DND-41 (cell line): ENCODE results near the gene KIAA1755.

Experiments used
- ATAC-seq: fragments of 200-7000 bp; cut with Tn5 transposase; 3 replicates; pipeline ENCODE4 v1.9.1; 2021; ENCODE audit warnings: low read depth; ENCODE audit not compliant: insufficient read depth
- DNase-seq: peaks from one replicate; pipeline ENCODE4 v3.0.0-alpha.2; 2020
- H2AFZ ChIP-seq: 2 replicates; pipeline ENCODE4 v1.6.0; 2012; ENCODE audit warnings: low read depth, low read length
- H3K27ac ChIP-seq: 2 replicates; pipeline ENCODE4 v1.5.1; 2012; ENCODE audit warnings: low read length, inconsistent platforms
- H3K27me3 ChIP-seq: fragments of 200-600 bp; sonication (generic); 2 replicates; pipeline ENCODE4 v1.6.0; 2012; ENCODE audit warnings: low read length, mild to moderate bottlenecking, inconsistent platforms; ENCODE audit not compliant: insufficient read depth, poor library complexity
- H3K36me3 ChIP-seq: 2 replicates; pipeline ENCODE4 v1.5.1; 2012; ENCODE audit warnings: low read length, inconsistent platforms; ENCODE audit not compliant: insufficient read depth
- H3K4me1 ChIP-seq: 2 replicates; pipeline ENCODE4 v1.5.1; 2012; ENCODE audit warnings: mild to moderate bottlenecking, low read length; ENCODE audit not compliant: insufficient read depth
- H3K4me2 ChIP-seq: 2 replicates; pipeline ENCODE4 v1.6.0; 2012; ENCODE audit warnings: mild to moderate bottlenecking, moderate library complexity, low read length, inconsistent platforms; ENCODE audit not compliant: insufficient read depth
- H3K4me3 ChIP-seq, 2 experiments: fragments of 200-600 bp in 1 of 2; shearing (Covaris generic) in 1 of 2; 2 replicates each; pipeline ENCODE4 v1.5.1; 2012 to 2016; ENCODE audit warnings: inconsistent platforms in 2 of 2, low read length in 2 of 2, mild to moderate bottlenecking in 2 of 2, low read depth in 1 of 2, moderate library complexity in 1 of 2
- H3K79me2 ChIP-seq: 2 replicates; pipeline ENCODE4 v1.6.0; 2012; ENCODE audit warnings: low read length, inconsistent platforms; ENCODE audit not compliant: insufficient read depth
- H3K9ac ChIP-seq: 2 replicates; pipeline ENCODE4 v1.6.0; 2012; ENCODE audit warnings: low read depth, mild to moderate bottlenecking, inconsistent platforms, low read length, moderate library complexity
- H3K9me3 ChIP-seq: 2 replicates; pipeline ENCODE4 v1.5.1; 2012; ENCODE audit warnings: low read length, moderate library complexity, mild to moderate bottlenecking, inconsistent platforms; ENCODE audit not compliant: insufficient read depth, severe bottlenecking
- H4K20me1 ChIP-seq: 2 replicates; pipeline ENCODE4 v1.6.0; 2012; ENCODE audit warnings: low read length; ENCODE audit not compliant: insufficient read depth
- EZH2 ChIP-seq: IDR thresholded peaks from 3 replicates; pipeline ENCODE4 v1.6.1; 2012; ENCODE audit warnings: borderline replicate concordance, low read depth, mild to moderate bottlenecking, moderate library complexity, low read length, inconsistent platforms; ENCODE audit not compliant: severe bottlenecking
- TF ChIP-seq, protein P1 (sequence below): IDR thresholded peaks from 2 replicates; pipeline ENCODE4 v1.5.1; 2012; ENCODE audit warnings: borderline replicate concordance, low read length, moderate library complexity, mild to moderate bottlenecking; ENCODE audit not compliant: poor library complexity, severe bottlenecking; ENCODE audit errors: extremely low read depth

The KIAA1755 gene

DNA sequence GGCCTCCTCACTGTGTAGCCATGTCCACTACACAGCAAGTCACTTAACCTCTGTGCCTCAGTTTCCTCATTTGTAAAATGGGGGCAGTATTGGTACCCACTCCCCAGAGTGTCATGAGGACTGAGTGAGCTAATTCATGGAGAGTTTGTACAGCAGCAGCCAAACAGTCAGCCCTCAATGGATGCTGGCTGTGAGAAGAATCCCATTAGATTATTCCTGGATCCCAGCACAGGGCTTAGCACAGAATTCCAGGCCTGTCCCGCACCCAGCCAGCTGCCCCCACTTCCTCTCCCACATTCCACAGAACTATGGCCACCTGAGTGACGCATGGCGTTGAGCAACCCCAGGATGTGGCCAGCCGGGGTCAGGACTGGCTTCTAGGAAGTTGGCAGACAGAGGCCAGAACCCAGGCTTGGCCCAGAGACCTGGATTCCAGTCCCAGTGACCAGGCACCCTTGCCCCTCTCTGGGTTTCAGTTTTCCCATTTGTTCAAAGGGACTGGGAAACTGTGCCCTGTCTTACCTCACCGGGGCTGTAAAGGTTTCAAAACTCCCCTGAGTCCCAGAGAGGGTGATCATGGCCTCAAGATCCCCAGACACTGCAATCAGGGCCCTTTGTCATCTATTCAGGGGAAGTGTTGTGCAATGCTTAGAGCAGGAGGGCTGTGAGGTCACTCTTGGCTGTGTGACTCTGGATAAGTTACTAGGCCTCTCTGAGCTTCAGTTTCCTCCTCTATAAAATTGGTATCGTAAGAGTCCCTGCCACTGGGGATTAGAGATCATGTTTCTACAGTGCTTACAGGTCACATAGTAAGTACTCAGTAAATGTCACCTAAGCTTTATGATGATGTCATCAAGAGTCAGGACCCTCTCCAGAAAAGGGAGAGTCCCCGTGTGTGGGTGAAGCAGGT lies 92.4 kb downstream of the KIAA1755 start:
- no peaks in the 10 kb centered on the region for H3K79me2 ChIP-seq
- peaks cover 2% of the 10 kb centered on the region; the same call in 1 of the 2 replicates for H4K20me1 ChIP-seq
- no peaks in the 10 kb centered on the region for H3K9me3 ChIP-seq
- no peak overlapping the region for H3K4me2 ChIP-seq
- no peak overlapping the region for H3K4me3 ChIP-seq
- ATAC-seq (no peak; the same call in 2 of the 3 replicates), DNase-seq (no peak)
- no peak overlapping the region for H3K27ac ChIP-seq
- no peaks in the 10 kb centered on the region for H3K36me3 ChIP-seq
- H3K9ac ChIP-seq, result no peak overlapping the region
- peaks cover 14% of the 10 kb centered on the region for H3K27me3 ChIP-seq
- TF ChIP-seq, protein P1, sequence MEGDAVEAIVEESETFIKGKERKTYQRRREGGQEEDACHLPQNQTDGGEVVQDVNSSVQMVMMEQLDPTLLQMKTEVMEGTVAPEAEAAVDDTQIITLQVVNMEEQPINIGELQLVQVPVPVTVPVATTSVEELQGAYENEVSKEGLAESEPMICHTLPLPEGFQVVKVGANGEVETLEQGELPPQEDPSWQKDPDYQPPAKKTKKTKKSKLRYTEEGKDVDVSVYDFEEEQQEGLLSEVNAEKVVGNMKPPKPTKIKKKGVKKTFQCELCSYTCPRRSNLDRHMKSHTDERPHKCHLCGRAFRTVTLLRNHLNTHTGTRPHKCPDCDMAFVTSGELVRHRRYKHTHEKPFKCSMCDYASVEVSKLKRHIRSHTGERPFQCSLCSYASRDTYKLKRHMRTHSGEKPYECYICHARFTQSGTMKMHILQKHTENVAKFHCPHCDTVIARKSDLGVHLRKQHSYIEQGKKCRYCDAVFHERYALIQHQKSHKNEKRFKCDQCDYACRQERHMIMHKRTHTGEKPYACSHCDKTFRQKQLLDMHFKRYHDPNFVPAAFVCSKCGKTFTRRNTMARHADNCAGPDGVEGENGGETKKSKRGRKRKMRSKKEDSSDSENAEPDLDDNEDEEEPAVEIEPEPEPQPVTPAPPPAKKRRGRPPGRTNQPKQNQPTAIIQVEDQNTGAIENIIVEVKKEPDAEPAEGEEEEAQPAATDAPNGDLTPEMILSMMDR, result no peak
- TF ChIP-seq EZH2, result no peak
- H3K4me1 ChIP-seq, result no peaks in the 10 kb centered on the region
- H2AFZ ChIP-seq, result no peak overlapping the region

DNA sequence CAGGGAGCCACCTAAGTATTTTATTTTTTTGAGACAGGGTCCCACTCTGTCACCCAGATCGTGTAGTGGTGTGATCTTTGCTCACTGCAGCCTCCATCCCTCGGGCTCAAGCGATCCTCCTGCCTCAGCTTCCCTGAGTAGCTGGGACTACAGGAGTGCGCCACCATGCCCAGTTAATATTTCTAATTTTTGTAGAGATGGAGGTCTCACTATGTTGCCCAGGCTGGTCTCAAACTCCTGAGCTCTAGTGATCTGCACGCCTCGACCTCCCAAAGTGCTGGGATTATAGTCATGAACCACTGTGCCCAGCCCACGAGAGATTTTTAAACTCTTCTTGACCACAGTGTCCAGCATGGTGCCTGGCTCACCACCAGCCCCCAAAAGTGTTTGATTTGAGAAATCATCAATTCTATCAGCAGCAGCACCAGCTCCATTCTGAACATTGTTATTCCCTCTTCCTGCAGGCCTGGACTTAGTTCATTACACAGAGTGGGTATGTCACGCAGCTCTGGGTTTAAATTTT lies 93.1 kb downstream of the KIAA1755 start:
- no peak overlapping the region for H3K4me3 ChIP-seq
- H3K9me3 ChIP-seq, result no peaks in the 10 kb centered on the region
- H4K20me1 ChIP-seq, result peaks cover 2% of the 10 kb centered on the region; the same call in 1 of the 2 replicates
- no peak overlapping the region for H2AFZ ChIP-seq
- TF ChIP-seq, protein P1, result no peak
- no peak for TF ChIP-seq EZH2
- H3K4me1 ChIP-seq, result no peaks in the 10 kb centered on the region
- no peaks in the 10 kb centered on the region for H3K36me3 ChIP-seq
- DNase-seq (no peak), ATAC-seq (no peak)
- no peak overlapping the region for H3K4me2 ChIP-seq
- H3K27ac ChIP-seq, result no peak overlapping the region
- peaks cover 12% of the 10 kb centered on the region for H3K27me3 ChIP-seq
- H3K79me2 ChIP-seq, result no peaks in the 10 kb centered on the region
- H3K9ac ChIP-seq, result no peak overlapping the region

GRCh38 chr20:38166703-38167233 lies 93.8 kb downstream of the KIAA1755 start:
- H3K4me3 ChIP-seq, result no peak overlapping the region
- TF ChIP-seq, protein P1, result no peak
- no peak for TF ChIP-seq EZH2
- no peak overlapping the region for H2AFZ ChIP-seq
- H3K36me3 ChIP-seq, result no peaks in the 10 kb centered on the region
- peaks cover 2% of the 10 kb centered on the region; the same call in 1 of the 2 replicates for H4K20me1 ChIP-seq
- H3K4me2 ChIP-seq, result no peak overlapping the region
- ATAC-seq, result no peak
- no peaks in the 10 kb centered on the region for H3K4me1 ChIP-seq
- no peak overlapping the region for H3K9ac ChIP-seq
- no peaks in the 10 kb centered on the region for H3K9me3 ChIP-seq
- no peaks in the 10 kb centered on the region for H3K79me2 ChIP-seq
- H3K27ac ChIP-seq, result no peak overlapping the region
- DNase-seq, result no peak
- peaks cover 12% of the 10 kb centered on the region for H3K27me3 ChIP-seq
